PC-3 (cell line): ENCODE measurements around the gene ARID5B. TPM values are rescaled to one million over a fixed set of nuclear protein-coding genes. Genes with fewer than 3 reads are reported as not detected.

Experiments
- ATAC-seq: fragments of 200-7000 bp; cut with Tn5 transposase; 2 replicates; pipeline ENCODE4 v1.9.1; 2020; ENCODE audit warnings: mild to moderate bottlenecking, moderate library complexity
- BruUV-seq: library from RNA; stranded (reverse); fragments of 400-500 nt; replicated peaks from 2 replicates; lab custom pipeline; 2021; lab: Mats Ljungman, UMichigan
- CTCF ChIA-PET: fragments of 300-600 bp; sonication (Branson Sonifier 250); formaldehyde crosslinking; loops from one replicate; lab custom pipeline; 2022; ENCODE audit warnings: antibody characterized with exemption; lab: Charles Lee
- POLR2A ChIA-PET: fragments of 300-600 bp; sonication (Branson Sonifier 250); formaldehyde crosslinking; loops from one replicate; lab custom pipeline; 2022; ENCODE audit warnings: antibody characterized with exemption; ENCODE audit not compliant: unreplicated experiment; lab: Charles Lee
- DNase-seq: peaks from one replicate; pipeline ENCODE4 v3.0.0-alpha.2; 2015
- H2AFZ ChIP-seq: fragments of 300-600 bp; sonication (generic); 2 replicates; pipeline ENCODE4 v1.6.0; 2016; ENCODE audit warnings: antibody characterized with exemption, low read length
- H3F3A ChIP-seq: fragments of 300-600 bp; sonication (generic); one replicate; pipeline ENCODE4 v1.6.0; 2017; ENCODE audit warnings: antibody characterized with exemption, low read length, control low read depth, mild to moderate bottlenecking; ENCODE audit not compliant: unreplicated experiment
- H3K27ac ChIP-seq: fragments of 300-600 bp; sonication (generic); 2 replicates; pipeline ENCODE4 v1.5.1; 2016; ENCODE audit warnings: mild to moderate bottlenecking, low read length
- H3K27me3 ChIP-seq: fragments of 300-600 bp; sonication (generic); 2 replicates; pipeline ENCODE4 v1.6.1; 2016; ENCODE audit warnings: low read length, mixed read lengths
- H3K36me3 ChIP-seq: fragments of 300-600 bp; sonication (generic); 2 replicates; pipeline ENCODE4 v1.6.1; 2016; ENCODE audit warnings: low read depth, mixed run types, low read length, mixed read lengths
- H3K4me1 ChIP-seq: fragments of 300-600 bp; sonication (generic); 2 replicates; pipeline ENCODE4 v1.5.1; 2016; ENCODE audit warnings: low read length; ENCODE audit not compliant: insufficient read depth
- H3K4me2 ChIP-seq: fragments of 300-600 bp; sonication (generic); 2 replicates; pipeline ENCODE4 v1.6.0; 2016; ENCODE audit warnings: low read length
- H3K4me3 ChIP-seq: fragments of 300-600 bp; sonication (generic); 2 replicates; pipeline ENCODE4 v1.5.1; 2016; ENCODE audit warnings: mild to moderate bottlenecking, low read length, mixed read lengths
- H3K79me2 ChIP-seq: fragments of 300-600 bp; sonication (generic); 2 replicates; pipeline ENCODE4 v1.6.1; 2017; ENCODE audit warnings: low read length, mixed read lengths
- H3K9ac ChIP-seq: fragments of 300-600 bp; sonication (generic); 2 replicates; pipeline ENCODE4 v1.6.0; 2016; ENCODE audit warnings: mild to moderate bottlenecking, low read length
- H3K9me2 ChIP-seq: fragments of 300-600 bp; sonication (generic); replicated peaks from 2 replicates; pipeline ENCODE4 v1.6.1; 2016; ENCODE audit warnings: mixed run types, low read length, mixed read lengths
- H3K9me3 ChIP-seq: fragments of 300-600 bp; sonication (generic); 2 replicates; pipeline ENCODE4 v1.6.1; 2016; ENCODE audit warnings: low read length, mixed read lengths
- H4K20me1 ChIP-seq: fragments of 300-600 bp; sonication (generic); 2 replicates; pipeline ENCODE4 v1.6.1; 2016; ENCODE audit warnings: low read length, mixed read lengths
- CTCF ChIP-seq: fragments of 300-600 bp; sonication (generic); conservative IDR thresholded peaks from 2 replicates; pipeline ENCODE4 v1.5.1; 2017; ENCODE audit warnings: antibody characterized with exemption, low read depth, mild to moderate bottlenecking, low read length
- EZH2 ChIP-seq: fragments of 300-600 bp; sonication (generic); IDR thresholded peaks from one replicate; pipeline ENCODE4 v1.6.1; 2017; ENCODE audit warnings: antibody characterized with exemption, mild to moderate bottlenecking, low read length; ENCODE audit not compliant: unreplicated experiment
- EZH2phosphoT487 ChIP-seq: fragments of 300-600 bp; sonication (generic); IDR thresholded peaks from 2 replicates; pipeline ENCODE4 v1.6.1; 2018; ENCODE audit warnings: mild to moderate bottlenecking, antibody characterized with exemption, low read length, borderline replicate concordance
- intact Hi-C: fragments of 100-400 bp; cut with micrococcal nuclease; formaldehyde crosslinking; loops from 2 replicates; pipeline ENCODE4 v1.9.0; 2023
- total RNA-seq: library from RNA; depleted of rRNA; stranded (reverse); fragments of >200 nt; gene quantifications from 2 replicates; pipeline ENCODE4 v1.2.3, GENCODE V29; 2014; rRNA removed

The ARID5B gene
- total RNA-seq, 1 experiment from 2014 or later, result 26.4 TPM

- Histone ChIP-seq H3K9me3 (no peaks in the 10 kb centered on the region), H3F3A (peaks cover 16% of the 10 kb centered on the region), H3K27me3 (no peaks in the 10 kb centered on the region), H3K4me3 (no peak overlapping the region), H3K27ac (peak overlapping the region; percentile 76), H3K4me1 (peaks cover 25% of the 10 kb centered on the region), H3K9ac (no peak overlapping the region), H3K4me2 (peak overlapping the region; percentile 1; the same call in 1 of the 2 replicates), H3K79me2 (no peaks in the 10 kb centered on the region), H3K36me3 (peaks cover 3% of the 10 kb centered on the region; the same call in 1 of the 2 replicates), H4K20me1 (no peaks in the 10 kb centered on the region), H3K9me2 (no peaks in the 10 kb centered on the region), H2AFZ (no peak overlapping the region)
- ChIA-PET POLR2A (interaction anchor here (0.6 kb wide), 1 partner anchor 227 kb away, joined by 3 read pairs; no protein-coding TSS in a partner anchor), CTCF (no interaction called here)
- intact Hi-C loops, result loop anchor here (1.0 to 5.0 kb wide), 9 partner anchors 25 to 235 kb away; partner anchors contain the start of gene ARID5B
- DNase-seq (peak; percentile 100), ATAC-seq (peak; percentile 85)
- TF ChIP-seq EZH2phosphoT487 (no peak), EZH2 (no peak), CTCF (no peak)
- no TSS peak for BruUV-seq
Observed at GRCh38 chr10:62136931-62137330, 235.4 kb downstream of the ARID5B start.

Other genes with a start within 250 kb of the ARID5B start
- gene CABCOCO1, start 238.8 kb upstream of the ARID5B start, total RNA-seq, result not detected in 2 replicates